ENCODE measurements around the gene TMEM232. TPM values are rescaled to one million over a fixed set of nuclear protein-coding genes. Genes with fewer than 3 reads are reported as not detected.

Gene TMEM232
- total RNA-seq, 1 experiment from 2014 or later: 1.6 TPM

GRCh38 chr5:110469486-110469885, 257.0 kb downstream of the TMEM232 start:
- Histone ChIP-seq H3K56ac (ENCODE audit: insufficient read length, low read depth, low read length) (no peak overlapping the region), H4K91ac (ENCODE audit: insufficient read length, low read depth, low read length) (no peak overlapping the region), H3K23ac (ENCODE audit: insufficient read length, low read depth, low read length) (no peak overlapping the region), H3K79me1 (ENCODE audit: insufficient read depth, low read depth, low read length, poor library complexity, severe bottlenecking) (no peaks in the 10 kb centered on the region), H3K79me2 (ENCODE audit: insufficient read depth, low read length) (no peaks in the 10 kb centered on the region), H4K20me1 (ENCODE audit: control insufficient read depth, insufficient read depth, insufficient read length) (no peaks in the 10 kb centered on the region), H2BK120ac (ENCODE audit: low read depth, low read length, poor library complexity, severe bottlenecking) (no peak overlapping the region), H3K9me3 (ENCODE audit: control insufficient read depth, low read depth, low read length) (peaks cover 4% of the 10 kb centered on the region), H3K18ac (ENCODE audit: insufficient read length, low read depth, low read length) (no peak overlapping the region), H4K5ac (ENCODE audit: insufficient read length, low read depth, low read length) (no peak overlapping the region), H3K14ac (ENCODE audit: insufficient read depth, low read length) (no peak overlapping the region), H2AK5ac (ENCODE audit: insufficient read length, low read length) (no peak overlapping the region), H3K23me2 (ENCODE audit: insufficient read length, low read depth, low read length, poor library complexity, severe bottlenecking) (no peaks in the 10 kb centered on the region), H3K4ac (ENCODE audit: low read depth, low read length) (no peak overlapping the region), H2BK12ac (ENCODE audit: insufficient read length, low read depth, low read length) (no peak overlapping the region), H3K4me1 (ENCODE audit: insufficient read depth, low read length) (no peaks in the 10 kb centered on the region), H3K27ac (ENCODE audit: insufficient read length, low read depth, low read length) (no peak overlapping the region), H3T11ph (ENCODE audit: low read length) (no peak overlapping the region), H2BK20ac (ENCODE audit: low read depth, low read length, poor library complexity, severe bottlenecking) (no peak overlapping the region), H2BK5ac (ENCODE audit: insufficient read length, low read length) (no peak overlapping the region), H2AFZ (ENCODE audit: low read length) (no peak overlapping the region), H3K9ac (ENCODE audit: extremely low read depth, insufficient read length, low read length) (no peak overlapping the region), H2BK15ac (ENCODE audit: low read depth, low read length) (no peak overlapping the region), H4K8ac (replicated peaks; ENCODE audit: insufficient read length, low read depth, low read length) (no peak overlapping the region), H3K4me2 (ENCODE audit: insufficient read depth, insufficient read length, low read length) (no peak overlapping the region), H3K27me3 (ENCODE audit: insufficient read depth, low read length) (no peaks in the 10 kb centered on the region)
- DNase-seq: no peak
- Mint-ChIP-seq H3K27ac (peak overlapping the region in 1 of 3 experiments; percentile 84; a peak in 3 of 7 replicates), H3K4me3 (no peak overlapping the region), H3K27me3 (ENCODE audit: low read depth) (no peaks in the 10 kb centered on the region), H3K9me3 (peaks cover 13 to 20% of the 10 kb centered on the region in 2 experiments), H3K4me1 (no peaks in the 10 kb centered on the region), H3K36me3 (ENCODE audit: insufficient read depth in 1 of 3, low read depth in 3 of 3) (peaks cover 0 to 22% (median 6%) of the 10 kb centered on the region in 3 experiments; a peak in 5 of 7 replicates)
- WGBS (ENCODE audit: extremely low coverage, insufficient read length, low lambda C conversion rate): no CpG with 5 or more reads among the region's 4 CpGs
- TF ChIP-seq CTCF (conservative IDR thresholded peaks at IDR 0.05): no peak

Data from H9 (cell line).